Mucosa of stomach (tissue), 1 donor: ENCODE measurements around the gene SCAND1.
"Not testable (repeated sequence)": the region's sequence is repeated elsewhere in the genome, so short reads cannot be mapped to it uniquely, and the experiment has no call there.

Experiments
- H3K27me3 ChIP-seq: one replicate; pipeline ENCODE4 v1.7.0; 2013; ENCODE audit warnings: mild to moderate bottlenecking, low read length; ENCODE audit not compliant: control insufficient read depth, insufficient read depth
- H3K36me3 ChIP-seq: one replicate; pipeline ENCODE4 v1.7.0; 2013; ENCODE audit warnings: low read length; ENCODE audit not compliant: control insufficient read depth, insufficient read depth
- H3K4me1 ChIP-seq: one replicate; pipeline ENCODE4 v1.7.0; 2013; ENCODE audit warnings: mild to moderate bottlenecking, low read length; ENCODE audit not compliant: control insufficient read depth, insufficient read depth
- H3K4me3 ChIP-seq: one replicate; pipeline ENCODE4 v1.7.0; 2013; ENCODE audit warnings: low read length
- H3K9ac ChIP-seq: one replicate; pipeline ENCODE4 v1.7.0; 2013; ENCODE audit warnings: mild to moderate bottlenecking, low read length, moderate library complexity
- H3K9me3 ChIP-seq: one replicate; pipeline ENCODE4 v1.7.0; 2013; ENCODE audit warnings: mild to moderate bottlenecking, low read length, moderate library complexity; ENCODE audit not compliant: control insufficient read depth
- donor health status: Pancreatic carcinoma.

The SCAND1 gene

DNA sequence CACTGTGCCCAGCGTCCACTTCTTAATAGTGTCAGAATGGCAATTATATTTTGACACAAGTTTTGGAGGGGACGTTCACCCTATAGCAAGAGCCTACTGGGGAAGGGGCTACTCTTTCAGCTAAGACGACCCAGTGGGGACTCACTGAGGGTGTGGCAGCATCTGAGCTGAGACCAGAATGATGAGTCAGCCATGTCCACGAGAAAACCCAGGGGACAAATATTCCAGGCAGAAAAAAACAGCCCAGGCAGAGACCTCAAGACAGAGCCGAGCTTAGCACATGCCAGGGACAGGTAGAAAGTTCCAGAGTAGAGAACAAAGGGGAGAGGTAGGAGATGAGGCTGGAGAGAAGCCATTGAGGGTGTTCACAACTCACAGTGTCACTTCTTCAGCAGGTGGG is 25.2 kb upstream of the SCAND1 start:
- Histone ChIP-seq H3K27me3 (no peaks in the 10 kb centered on the region), H3K9ac (no peak overlapping the region), H3K9me3 (no peaks in the 10 kb centered on the region), H3K36me3 (no peaks in the 10 kb centered on the region), H3K4me3 (no peak overlapping the region), H3K4me1 (no peaks in the 10 kb centered on the region)

GRCh38 chr20:35978041-35978513 is 23.8 kb upstream of the SCAND1 start:
- H3K36me3 ChIP-seq: no peaks in the 10 kb centered on the region
- H3K27me3 ChIP-seq: no peaks in the 10 kb centered on the region
- H3K4me3 ChIP-seq: no peak overlapping the region
- no peaks in the 10 kb centered on the region for H3K4me1 ChIP-seq
- H3K9me3 ChIP-seq: no peaks in the 10 kb centered on the region
- H3K9ac ChIP-seq: no peak overlapping the region

DNA sequence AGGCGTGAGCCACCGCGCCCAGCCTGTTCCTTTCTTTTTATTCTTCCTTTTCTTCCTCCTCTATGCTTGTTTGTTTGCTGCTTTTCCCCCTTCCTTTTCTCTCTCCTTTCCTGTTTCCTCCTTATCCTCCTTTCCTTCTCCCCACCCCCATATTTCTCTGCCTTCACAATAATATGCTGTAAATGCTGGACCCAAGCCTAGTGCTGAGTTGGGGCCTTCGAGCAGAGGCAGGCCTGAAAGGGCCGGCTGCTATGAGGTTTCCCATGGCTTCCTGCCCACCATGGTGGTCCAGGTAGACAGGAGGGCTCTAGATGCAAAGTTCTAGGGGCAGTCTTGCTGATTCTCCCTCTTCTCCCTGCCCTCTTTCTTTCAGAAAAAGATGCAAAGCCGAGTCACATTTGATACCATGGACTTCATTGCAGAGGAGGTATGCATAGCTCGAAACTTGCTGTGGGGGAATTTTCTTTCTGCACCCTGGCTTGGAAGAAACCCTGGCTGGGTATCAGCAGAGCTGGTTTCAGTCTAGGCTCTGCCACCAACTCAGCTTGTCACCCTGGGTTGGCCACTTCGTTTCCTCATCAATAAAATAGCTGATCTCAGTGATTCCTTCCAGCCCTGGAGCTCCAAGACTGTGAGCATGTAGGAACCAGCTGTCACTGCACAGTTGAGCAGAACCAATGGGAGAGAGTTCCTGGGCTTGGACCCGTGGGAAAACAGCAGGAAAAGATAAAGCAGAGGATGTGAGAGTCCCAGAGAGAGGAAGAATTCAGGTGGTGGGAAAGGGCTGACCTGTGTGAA is 21.5 kb upstream of the SCAND1 start:
- H3K9ac ChIP-seq: no peak overlapping the region
- no peaks in the 10 kb centered on the region for H3K9me3 ChIP-seq
- H3K4me1 ChIP-seq: no peaks in the 10 kb centered on the region
- no peak overlapping the region for H3K4me3 ChIP-seq
- no peaks in the 10 kb centered on the region for H3K36me3 ChIP-seq
- H3K27me3 ChIP-seq: no peaks in the 10 kb centered on the region

DNA sequence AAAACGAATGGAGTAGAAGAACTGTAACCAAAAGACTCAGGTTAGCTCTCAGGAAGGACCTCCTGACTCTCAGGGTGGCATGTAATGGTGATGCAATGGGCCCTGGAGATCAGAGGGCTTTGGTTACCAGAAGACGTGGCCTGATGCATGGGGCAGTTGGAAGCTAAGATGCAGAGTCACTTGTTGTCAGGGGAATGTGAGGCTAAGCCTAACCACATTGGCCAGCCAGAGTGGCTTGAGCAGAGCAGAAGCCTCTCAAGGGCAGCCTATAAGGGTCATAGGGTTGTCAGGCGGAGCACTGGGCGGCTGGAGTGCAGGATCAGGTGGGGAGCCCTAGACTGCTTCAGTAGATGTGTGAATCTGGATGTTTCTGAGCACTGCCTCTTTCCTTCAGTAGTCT is 20.0 kb upstream of the SCAND1 start:
- no peak overlapping the region for H3K9ac ChIP-seq
- no peaks in the 10 kb centered on the region for H3K36me3 ChIP-seq
- no peaks in the 10 kb centered on the region for H3K27me3 ChIP-seq
- no peaks in the 10 kb centered on the region for H3K4me1 ChIP-seq
- no peaks in the 10 kb centered on the region for H3K9me3 ChIP-seq
- H3K4me3 ChIP-seq: no peak overlapping the region

- Histone ChIP-seq H3K9ac (no peak overlapping the region), H3K27me3 (no peaks in the 10 kb centered on the region), H3K4me3 (no peak overlapping the region), H3K36me3 (no peaks in the 10 kb centered on the region), H3K4me1 (no peaks in the 10 kb centered on the region), H3K9me3 (no peaks in the 10 kb centered on the region)
Measured at GRCh38 chr20:35972462-35972861, 18.2 kb upstream of the SCAND1 start.

GRCh38 chr20:35971981-35972380 is 17.7 kb upstream of the SCAND1 start:
- H3K9ac ChIP-seq: no peak overlapping the region
- H3K4me3 ChIP-seq: no peak overlapping the region
- no peaks in the 10 kb centered on the region for H3K27me3 ChIP-seq
- no peaks in the 10 kb centered on the region for H3K4me1 ChIP-seq
- H3K36me3 ChIP-seq: no peaks in the 10 kb centered on the region
- no peaks in the 10 kb centered on the region for H3K9me3 ChIP-seq

DNA sequence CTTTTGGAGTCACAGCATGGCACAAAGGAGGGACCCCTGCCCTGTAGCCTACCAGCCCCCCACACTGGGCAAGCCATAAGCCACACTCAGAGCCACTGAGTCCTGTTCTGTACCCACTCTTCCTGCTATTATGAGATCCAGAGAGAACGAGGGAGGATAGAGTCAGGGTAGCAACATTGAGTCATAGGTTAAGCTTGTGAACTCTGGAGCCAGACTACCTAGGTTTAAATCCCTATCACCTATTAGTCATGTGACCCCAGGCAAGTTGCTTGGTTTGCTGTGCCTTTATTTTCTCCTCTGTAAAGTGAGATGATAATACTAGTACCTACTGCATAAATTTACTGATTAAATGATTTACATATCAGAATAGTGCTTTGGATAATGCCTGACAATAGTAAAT is 14.6 kb upstream of the SCAND1 start:
- Histone ChIP-seq H3K36me3 (no peaks in the 10 kb centered on the region), H3K9me3 (no peaks in the 10 kb centered on the region), H3K4me3 (no peak overlapping the region), H3K9ac (no peak overlapping the region), H3K4me1 (no peaks in the 10 kb centered on the region), H3K27me3 (no peaks in the 10 kb centered on the region)

GRCh38 chr20:35967979-35968640 is 13.8 kb upstream of the SCAND1 start, which contains the start of gene CNBD2:
TSS of gene CNBD2 (plus strand) at chr20:35968590. CDS start at chr20:35968763, 173 bp downstream.
- H3K36me3 ChIP-seq: no peaks in the 10 kb centered on the region
- H3K9ac ChIP-seq: no peak within 1 kb of the TSS
- H3K27me3 ChIP-seq: no peaks in the 10 kb centered on the region
- no peaks in the 10 kb centered on the region for H3K4me1 ChIP-seq
- H3K4me3 ChIP-seq: no peak within 1 kb of the TSS
- no peaks in the 10 kb centered on the region for H3K9me3 ChIP-seq

GRCh38 chr20:35963878-35964277 is 9.6 kb upstream of the SCAND1 start:
- H3K27me3 ChIP-seq: no peaks in the 10 kb centered on the region

DNA sequence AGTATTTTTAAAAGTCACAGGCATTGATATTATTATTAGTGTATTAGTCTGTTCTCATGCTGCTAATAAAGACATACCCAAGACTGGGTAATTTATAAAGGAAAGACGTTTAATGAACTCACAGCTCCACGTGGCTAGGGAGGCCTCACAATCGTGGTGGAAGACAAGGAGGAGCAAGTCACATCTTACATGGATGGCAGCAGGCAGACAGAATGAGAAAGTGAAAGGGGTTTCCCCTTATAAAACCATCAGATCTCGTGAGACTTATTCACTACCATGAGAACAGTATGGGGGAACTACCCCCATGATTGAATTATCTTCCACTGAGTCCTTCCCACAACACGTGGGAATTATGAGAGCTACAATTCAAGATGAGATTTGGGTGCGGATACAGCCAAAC is 5.0 kb upstream of the SCAND1 start:
- not testable (repeated sequence) for H3K36me3 ChIP-seq, H3K4me3 ChIP-seq, H3K9me3 ChIP-seq, H3K27me3 ChIP-seq, H3K4me1 ChIP-seq, H3K9ac ChIP-seq

More at GRCh38 chr20:35963878-35964277, 9.6 kb upstream of the SCAND1 start:
- H3K36me3 ChIP-seq: no peaks in the 10 kb centered on the region
- no peak overlapping the region for H3K9ac ChIP-seq
- no peaks in the 10 kb centered on the region for H3K4me1 ChIP-seq
- H3K9me3 ChIP-seq: no peaks in the 10 kb centered on the region
- H3K4me3 ChIP-seq: no peak overlapping the region

DNA sequence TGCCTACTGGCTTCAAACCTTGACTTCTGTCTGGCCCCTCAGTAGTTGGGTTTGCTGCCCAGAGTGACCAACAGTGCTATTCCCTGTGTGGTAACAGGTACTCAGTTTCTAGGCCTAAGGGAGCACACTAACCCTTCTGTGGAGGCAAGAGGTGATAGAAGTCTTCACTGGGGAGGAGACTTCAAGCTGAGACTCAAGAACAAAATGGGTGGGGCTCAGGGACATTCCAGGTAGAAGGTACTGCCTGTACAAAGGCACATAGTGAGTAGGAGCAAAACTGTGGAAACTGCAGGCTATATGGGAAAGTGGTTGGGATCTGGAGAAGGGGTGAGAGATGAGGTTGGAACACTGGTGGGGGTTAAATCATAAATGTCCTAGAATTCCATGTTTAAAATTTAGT is 2.3 kb upstream of the SCAND1 start:
- peaks cover 15% of the 10 kb centered on the region for H3K4me1 ChIP-seq
- no peaks in the 10 kb centered on the region for H3K27me3 ChIP-seq
- H3K36me3 ChIP-seq: no peaks in the 10 kb centered on the region
- H3K9me3 ChIP-seq: no peaks in the 10 kb centered on the region
- no peak overlapping the region for H3K4me3 ChIP-seq
- no peak overlapping the region for H3K9ac ChIP-seq

- Histone ChIP-seq H3K27me3 (no peaks in the 10 kb centered on the region), H3K4me3 (peak overlapping the region; percentile 48), H3K9me3 (no peaks in the 10 kb centered on the region), H3K9ac (peak overlapping the region; percentile 94), H3K4me1 (peaks cover 15% of the 10 kb centered on the region), H3K36me3 (no peaks in the 10 kb centered on the region)
Measured at GRCh38 chr20:35954907-35955251, 577 bp upstream of the SCAND1 start.
